SK-N-SH (cell line): ENCODE results near the gene TMEM41A. TPM values are rescaled to one million over a fixed set of nuclear protein-coding genes. Genes with fewer than 3 reads are reported as not detected.

Experiments
- CTCF ChIA-PET: fragments of 300-600, 350-600 bp; formaldehyde crosslinking; extraction: SDS; loops from one replicate; lab custom pipeline; 2021; lab: Yijun Ruan, JAX
- POLR2A ChIA-PET: fragments of 350-600 bp; sonication (Branson Sonifier 250); formaldehyde crosslinking; extraction: SDS; loops from one replicate; lab custom pipeline; 2020; ENCODE audit warnings: antibody characterized with exemption, inconsistent platforms; lab: Yijun Ruan, JAX
- DNase-seq: peaks from one replicate; pipeline ENCODE4 v3.0.0; 2012
- H2AFZ ChIP-seq: fragments of 200-600 bp; sonication (generic); 2 replicates; pipeline ENCODE4 v1.8.1; 2016; ENCODE audit warnings: antibody characterized with exemption, mild to moderate bottlenecking, low read depth
- H3F3A ChIP-seq: fragments of 200-600 bp; sonication (generic); replicated peaks from 2 replicates; pipeline ENCODE3; 2016; ENCODE audit warnings: antibody characterized with exemption, mild to moderate bottlenecking; ENCODE audit not compliant: insufficient read depth
- H3K27ac ChIP-seq, 2 experiments: fragments of 200-500 bp in 1 of 2; fragments of 200-600 bp in 1 of 2; sonication (Bioruptor generic) in 1 of 2; sonication (generic), shearing (Covaris generic) in 1 of 2; 2 replicates each; pipeline versions ENCODE4 v1.5.1 to v1.6.1; 2014 to 2016; ENCODE audit warnings: low read depth in 2 of 2, inconsistent platforms in 1 of 2, low read length in 1 of 2, mild to moderate bottlenecking in 1 of 2, mixed read lengths in 1 of 2
- H3K27me3 ChIP-seq: fragments of 200-600 bp; sonication (generic), shearing (Covaris generic); 2 replicates; pipeline ENCODE4 v1.6.1; 2016; ENCODE audit warnings: mixed run types; ENCODE audit not compliant: insufficient read depth
- H3K36me3 ChIP-seq, 2 experiments: fragments of 200-500 bp in 1 of 2; fragments of 200-600 bp in 1 of 2; sonication (Bioruptor generic) in 1 of 2; sonication (generic) in 1 of 2; replicated peaks in 1 of 2; 2 replicates each; pipeline versions ENCODE3 to v1.5.1; 2014 to 2016; ENCODE audit warnings: low read length in 1 of 2, mild to moderate bottlenecking in 1 of 2; ENCODE audit not compliant: insufficient read depth in 2 of 2, control insufficient read depth in 1 of 2
- H3K4me1 ChIP-seq, 2 experiments: fragments of 200-500 bp in 1 of 2; fragments of 200-600 bp in 1 of 2; sonication (Bioruptor generic) in 1 of 2; sonication (generic), shearing (Covaris generic) in 1 of 2; 2 replicates each; pipeline versions ENCODE4 v1.5.1 to v1.6.1; 2014 to 2016; ENCODE audit warnings: low read depth in 1 of 2, low read length in 1 of 2, mixed run types in 1 of 2; ENCODE audit not compliant: insufficient read depth in 2 of 2, control insufficient read depth in 1 of 2
- H3K4me2 ChIP-seq: fragments of 200-600 bp; sonication (generic), shearing (Covaris generic); 2 replicates; pipeline ENCODE4 v1.6.1; 2017; ENCODE audit warnings: mixed run types
- H3K4me3 ChIP-seq, 2 experiments: fragments of 200-500 bp in 1 of 2; fragments of 200-600 bp in 1 of 2; sonication (Bioruptor generic) in 1 of 2; sonication (generic), shearing (Covaris generic) in 1 of 2; 2 replicates each; pipeline versions ENCODE4 v1.5.1 to v1.8.1; 2014 to 2016; ENCODE audit warnings: low read depth in 2 of 2, inconsistent platforms in 1 of 2, low read length in 1 of 2, mild to moderate bottlenecking in 1 of 2, mixed read lengths in 1 of 2, moderate library complexity in 1 of 2
- H3K79me2 ChIP-seq: fragments of 200-600 bp; sonication (generic); 2 replicates; pipeline ENCODE4 v1.8.1; 2017; ENCODE audit warnings: mild to moderate bottlenecking; ENCODE audit not compliant: insufficient read depth
- H3K9ac ChIP-seq: fragments of 200-600 bp; sonication (generic); 2 replicates; pipeline ENCODE4 v1.6.1; 2017; ENCODE audit warnings: mixed run types
- H3K9me2 ChIP-seq: fragments of 200-600 bp; sonication (generic); 2 replicates; pipeline ENCODE4 v1.6.1; 2017; ENCODE audit warnings: mixed run types
- H3K9me3 ChIP-seq: fragments of 200-600 bp; sonication (generic); 2 replicates; pipeline ENCODE4 v1.6.1; 2017; ENCODE audit warnings: mixed run types, mild to moderate bottlenecking, moderate library complexity
- H4K20me1 ChIP-seq: fragments of 200-600 bp; sonication (generic); 2 replicates; pipeline ENCODE4 v1.6.1; 2017; ENCODE audit warnings: mild to moderate bottlenecking, mixed run types; ENCODE audit not compliant: insufficient read depth
- FOSL2 ChIP-seq: IDR thresholded peaks from 2 replicates; pipeline ENCODE4 v1.4.0; 2012; ENCODE audit warnings: low read depth, mild to moderate bottlenecking, moderate library complexity, borderline replicate concordance
- FOXJ3 ChIP-seq: sonication (generic); formaldehyde crosslinking; IDR thresholded peaks from 2 replicates; pipeline ENCODE4 v1.5.1; 2020; ENCODE audit warnings: mild to moderate bottlenecking, missing genetic modification reagents
- GATA2 ChIP-seq: sonication (generic); formaldehyde crosslinking; IDR thresholded peaks from 2 replicates; pipeline ENCODE4 v1.5.0; 2020; ENCODE audit warnings: mild to moderate bottlenecking, missing genetic modification reagents
- IRF3 ChIP-seq: fragments of 150-350 bp; IDR thresholded peaks from 2 replicates; pipeline ENCODE4 v1.6.1; 2016; ENCODE audit warnings: mild to moderate bottlenecking, low read depth, low read length
- MEF2A ChIP-seq: IDR thresholded peaks from 2 replicates; pipeline ENCODE4 v1.4.0; 2012; ENCODE audit warnings: low read depth, borderline replicate concordance
- RAD21 ChIP-seq: IDR thresholded peaks from 2 replicates; pipeline ENCODE4 v1.6.1; 2012; ENCODE audit warnings: mild to moderate bottlenecking, low read length
- REST ChIP-seq: IDR thresholded peaks from 2 replicates; pipeline ENCODE4 v1.6.1; 2012; ENCODE audit warnings: mild to moderate bottlenecking, low read depth, low read length, moderate library complexity
- WGBS: methylation state at CpG from one replicate; pipeline ENCODE4 v1.1.6; 2017; ENCODE audit warnings: low lambda C conversion rate; 5-methylcytosine and 5-hydroxymethylcytosine counted together
- polyA plus RNA-seq, 3 experiments: library from polyadenylated mRNA; depleted of rRNA; stranded (reverse); fragments of >200 nt; gene quantifications; 2 replicates each; pipeline ENCODE4 v1.2.3, GENCODE V29; 2012

The TMEM41A gene
- polyA plus RNA-seq, 1 of the 3 experiments (the other 2 are of a cell fraction) = 9.4 TPM

- CTCF ChIA-PET = interaction anchor here (1.2 kb wide), 1 partner anchor 10 kb away, joined by 5 read pairs; no protein-coding TSS in a partner anchor
- H3K9me3 ChIP-seq = no peaks in the 10 kb centered on the region
- H3K27me3 ChIP-seq = peaks cover 3% of the 10 kb centered on the region; the same call in 1 of the 2 replicates
- H3K9me2 ChIP-seq = no peaks in the 10 kb centered on the region
- H3K9ac ChIP-seq = no peak overlapping the region
- WGBS = 43% methylated on average over 5 of the region's 5 CpGs
- no peak for TF ChIP-seq REST
- peak; percentile 30 for TF ChIP-seq RAD21
- no peak for TF ChIP-seq FOXJ3
- no peak for TF ChIP-seq GATA2
- TF ChIP-seq MEF2A = no peak
- TF ChIP-seq FOSL2 = no peak
- no peaks in the 10 kb centered on the region for H4K20me1 ChIP-seq
- no peaks in the 10 kb centered on the region for H3F3A ChIP-seq
- H3K4me1 ChIP-seq = no peaks in the 10 kb centered on the region
- POLR2A ChIA-PET = interaction anchor here (0.6 kb wide), 1 partner anchor 221 kb away, joined by 3 read pairs; no protein-coding TSS in a partner anchor
- no peak overlapping the region for H3K27ac ChIP-seq
- no peak overlapping the region for H3K4me3 ChIP-seq
- H3K36me3 ChIP-seq = no peaks in the 10 kb centered on the region
- H3K4me2 ChIP-seq = no peak overlapping the region
- H3K79me2 ChIP-seq = no peaks in the 10 kb centered on the region
- no peak overlapping the region for H2AFZ ChIP-seq
- no peak for DNase-seq
Observed at GRCh38 chr3:185519021-185519420, 20.2 kb upstream of the TMEM41A start.

- TF ChIP-seq FOXJ3 = no peak
- TF ChIP-seq IRF3 = no peak
- TF ChIP-seq, all 33 proteins: peak for 0
- H3K27ac ChIP-seq = no peak overlapping the region
- POLR2A ChIA-PET = no interaction called here
- H3K4me1 ChIP-seq = no peaks in the 10 kb centered on the region
- no peak for DNase-seq
- H3K36me3 ChIP-seq = no peaks in the 10 kb centered on the region
- no peak overlapping the region for H2AFZ ChIP-seq
- H3K9me3 ChIP-seq = no peaks in the 10 kb centered on the region
- H3K4me2 ChIP-seq = no peak overlapping the region
- no peaks in the 10 kb centered on the region; the same call in 1 of the 2 replicates for H3K27me3 ChIP-seq
- WGBS = 54% methylated on average over 2 of the region's 2 CpGs
- H4K20me1 ChIP-seq = no peaks in the 10 kb centered on the region
- CTCF ChIA-PET = interaction anchor here (1.2 kb wide), 1 partner anchor 9 kb away, joined by 5 read pairs; no protein-coding TSS in a partner anchor
- H3F3A ChIP-seq = no peaks in the 10 kb centered on the region
- no peaks in the 10 kb centered on the region for H3K79me2 ChIP-seq
- H3K4me3 ChIP-seq = no peak overlapping the region
- H3K9me2 ChIP-seq = no peaks in the 10 kb centered on the region
- H3K9ac ChIP-seq = no peak overlapping the region
Observed at GRCh38 chr3:185517387-185518130, 18.7 kb upstream of the TMEM41A start.
